T-helper 17 cell (primary cell): ENCODE measurements around the gene RAPGEF6. TPM values are rescaled to one million over a fixed set of nuclear protein-coding genes. Genes with fewer than 3 reads are reported as not detected.
"Not testable (repeated sequence)": the region's sequence is repeated elsewhere in the genome, so short reads cannot be mapped to it uniquely, and the experiment has no call there.

Experiments
- ATAC-seq: fragments of 150-1000 bp; cut with Tn5 transposase; 2 replicates; pipeline ENCODE4 v1.10.0; 2021; ENCODE audit warnings: mild to moderate bottlenecking, moderate library complexity
- DNase-seq, 3 donors: peaks; one replicate each; pipeline versions ENCODE4 v3.0.0 to v3.0.0-alpha.2; 2020 to 2021
- H3K9me3 ChIP-seq: one replicate; pipeline ENCODE4 v1.7.0; 2013; ENCODE audit warnings: low read length, mild to moderate bottlenecking; ENCODE audit not compliant: control insufficient read depth, poor library complexity, severe bottlenecking
- H3K27ac Mint-ChIP-seq: one replicate; pipeline ENCODE4 v1.8.0; 2022; ENCODE audit warnings: mild to moderate bottlenecking, moderate library complexity, mixed read lengths
- H3K27me3 Mint-ChIP-seq: one replicate; pipeline ENCODE4 v1.8.0; 2022; ENCODE audit warnings: mixed read lengths
- H3K36me3 Mint-ChIP-seq: one replicate; pipeline ENCODE4 v1.8.0; 2022; ENCODE audit warnings: low read depth, mixed read lengths
- H3K4me1 Mint-ChIP-seq: one replicate; pipeline ENCODE4 v1.8.0; 2022; ENCODE audit warnings: mild to moderate bottlenecking, mixed read lengths
- H3K4me3 Mint-ChIP-seq: one replicate; pipeline ENCODE4 v1.8.0; 2022; ENCODE audit warnings: mild to moderate bottlenecking, moderate library complexity, mixed read lengths
- total RNA-seq, 4 donors: library from RNA in 2 of 4; stranded (reverse) in 2 of 4; gene quantifications; one replicate each; pipeline ENCODE4 v1.2.3 and lab custom pipeline; 2022 to 2026

Gene RAPGEF6
- total RNA-seq, 2 donors from 2014 or later, result 60.7 to 68.7 TPM

- Mint-ChIP-seq H3K27me3 (no peaks in the 10 kb centered on the region), H3K27ac (peak overlapping the region; percentile 54), H3K36me3 (peaks cover 10% of the 10 kb centered on the region), H3K4me1 (peaks cover 21% of the 10 kb centered on the region), H3K4me3 (peak overlapping the region; percentile 55)
- ATAC-seq, result no peak
- H3K9me3 ChIP-seq, result peaks cover 2% of the 10 kb centered on the region
- DNase-seq, result no peak
Measured at GRCh38 chr5:131400585-131400984, 234.4 kb downstream of the RAPGEF6 start.

- ATAC-seq, H3K27me3 Mint-ChIP-seq, DNase-seq, H3K9me3 ChIP-seq: not testable (repeated sequence)
- Mint-ChIP-seq H3K4me3 (peak overlapping the region; percentile 37), H3K27ac (peak overlapping the region; percentile 96), H3K4me1 (peaks cover 30% of the 10 kb centered on the region), H3K36me3 (peaks cover 15% of the 10 kb centered on the region)
Measured at GRCh38 chr5:131399007-131399406, 236.0 kb downstream of the RAPGEF6 start.

- H3K36me3 Mint-ChIP-seq, result peaks cover 16% of the 10 kb centered on the region
- no peak for DNase-seq
- no peak for ATAC-seq
- peak overlapping the region; percentile 96 for H3K27ac Mint-ChIP-seq
- no peaks in the 10 kb centered on the region for H3K9me3 ChIP-seq
- H3K4me3 Mint-ChIP-seq, result peak overlapping the region; percentile 74
- H3K27me3 Mint-ChIP-seq, result no peaks in the 10 kb centered on the region
- peaks cover 51% of the 10 kb centered on the region for H3K4me1 Mint-ChIP-seq
Measured at GRCh38 chr5:131396630-131397273, 238.3 kb downstream of the RAPGEF6 start.

GRCh38 chr5:131396015-131396414 is 239.0 kb downstream of the RAPGEF6 start:
- Mint-ChIP-seq H3K4me1 (peaks cover 52% of the 10 kb centered on the region), H3K4me3 (peak overlapping the region; percentile 52), H3K36me3 (peaks cover 16% of the 10 kb centered on the region), H3K27ac (peak overlapping the region; percentile 96), H3K27me3 (no peaks in the 10 kb centered on the region)
- no peaks in the 10 kb centered on the region for H3K9me3 ChIP-seq
- ATAC-seq, result no peak
- DNase-seq, result no peak

GRCh38 chr5:131394128-131394527 is 240.9 kb downstream of the RAPGEF6 start:
- Mint-ChIP-seq H3K27me3 (no peaks in the 10 kb centered on the region), H3K27ac (peak overlapping the region; percentile 96), H3K4me3 (peak overlapping the region; percentile 73), H3K36me3 (peaks cover 17% of the 10 kb centered on the region), H3K4me1 (peaks cover 62% of the 10 kb centered on the region)
- ATAC-seq, result peak; percentile 94
- DNase-seq, result peak in 1 of 3 donors; percentile 31
- H3K9me3 ChIP-seq, result no peaks in the 10 kb centered on the region

GRCh38 chr5:131393498-131393968 is 241.5 kb downstream of the RAPGEF6 start:
- ATAC-seq (peak; percentile 3), DNase-seq (no peak)
- Mint-ChIP-seq H3K36me3 (peaks cover 17% of the 10 kb centered on the region), H3K4me1 (peaks cover 66% of the 10 kb centered on the region), H3K4me3 (peak overlapping the region; percentile 73), H3K27me3 (no peaks in the 10 kb centered on the region), H3K27ac (peak overlapping the region; percentile 96)
- H3K9me3 ChIP-seq, result no peaks in the 10 kb centered on the region

- Mint-ChIP-seq H3K4me3 (peak overlapping the region; percentile 73), H3K27me3 (no peaks in the 10 kb centered on the region)
Measured at GRCh38 chr5:131392466-131393095, 242.4 kb downstream of the RAPGEF6 start.

GRCh38 chr5:131389869-131390265 is 245.2 kb downstream of the RAPGEF6 start:
- Mint-ChIP-seq H3K4me3 (peak overlapping the region; percentile 83), H3K36me3 (peaks cover 12% of the 10 kb centered on the region)

More at GRCh38 chr5:131392466-131393095, 242.4 kb downstream of the RAPGEF6 start:
- no peaks in the 10 kb centered on the region for H3K9me3 ChIP-seq
- peaks cover 17% of the 10 kb centered on the region for H3K36me3 Mint-ChIP-seq
- ATAC-seq (peak; percentile 22), DNase-seq (no peak)
- H3K4me1 Mint-ChIP-seq, result peaks cover 64% of the 10 kb centered on the region
- peak overlapping the region; percentile 96 for H3K27ac Mint-ChIP-seq

GRCh38 chr5:131389096-131389868 is 245.7 kb downstream of the RAPGEF6 start:
- peak overlapping the region; percentile 34 for H3K4me3 Mint-ChIP-seq
- ATAC-seq, result no peak
- no peaks in the 10 kb centered on the region for H3K9me3 ChIP-seq
- no peak for DNase-seq
- H3K4me1 Mint-ChIP-seq, result peaks cover 53% of the 10 kb centered on the region
- peaks cover 12% of the 10 kb centered on the region for H3K36me3 Mint-ChIP-seq
- H3K27ac Mint-ChIP-seq, result peak overlapping the region; percentile 96
- no peaks in the 10 kb centered on the region for H3K27me3 Mint-ChIP-seq

More at GRCh38 chr5:131389869-131390265, 245.2 kb downstream of the RAPGEF6 start:
- no peaks in the 10 kb centered on the region for H3K27me3 Mint-ChIP-seq
- no peak for DNase-seq
- no peak for ATAC-seq
- no peaks in the 10 kb centered on the region for H3K9me3 ChIP-seq
- H3K27ac Mint-ChIP-seq, result peak overlapping the region; percentile 96
- H3K4me1 Mint-ChIP-seq, result peaks cover 50% of the 10 kb centered on the region

GRCh38 chr5:131387255-131387654 is 247.8 kb downstream of the RAPGEF6 start:
- Mint-ChIP-seq H3K27me3 (no peaks in the 10 kb centered on the region), H3K4me3 (no peak overlapping the region)
- ATAC-seq, result no peak

GRCh38 chr5:131386779-131387178 is 248.2 kb downstream of the RAPGEF6 start:
- ATAC-seq (no peak), DNase-seq (no peak)
- H3K27ac Mint-ChIP-seq, result peak overlapping the region; percentile 96
- peaks cover 48% of the 10 kb centered on the region for H3K4me1 Mint-ChIP-seq
- no peak overlapping the region for H3K4me3 Mint-ChIP-seq
- no peaks in the 10 kb centered on the region for H3K27me3 Mint-ChIP-seq
- H3K9me3 ChIP-seq, result no peaks in the 10 kb centered on the region
- H3K36me3 Mint-ChIP-seq, result peaks cover 11% of the 10 kb centered on the region

More at GRCh38 chr5:131387255-131387654, 247.8 kb downstream of the RAPGEF6 start:
- peaks cover 49% of the 10 kb centered on the region for H3K4me1 Mint-ChIP-seq
- DNase-seq, result no peak
- H3K27ac Mint-ChIP-seq, result peak overlapping the region; percentile 96
- peaks cover 11% of the 10 kb centered on the region for H3K36me3 Mint-ChIP-seq
- no peaks in the 10 kb centered on the region for H3K9me3 ChIP-seq

- no peaks in the 10 kb centered on the region for H3K9me3 ChIP-seq
- H3K36me3 Mint-ChIP-seq, result peaks cover 11% of the 10 kb centered on the region
- peak overlapping the region; percentile 43 for H3K4me3 Mint-ChIP-seq
- H3K27me3 Mint-ChIP-seq, result no peaks in the 10 kb centered on the region
- peak overlapping the region; percentile 96 for H3K27ac Mint-ChIP-seq
- H3K4me1 Mint-ChIP-seq, result peaks cover 51% of the 10 kb centered on the region
- DNase-seq, result no peak
- ATAC-seq, result no peak
Measured at GRCh38 chr5:131386124-131386523, 248.9 kb downstream of the RAPGEF6 start.

- peaks cover 54% of the 10 kb centered on the region for H3K4me1 Mint-ChIP-seq
- no peaks in the 10 kb centered on the region for H3K27me3 Mint-ChIP-seq
- DNase-seq, result no peak
- H3K4me3 Mint-ChIP-seq, result peak overlapping the region; percentile 56
- H3K36me3 Mint-ChIP-seq, result peaks cover 12% of the 10 kb centered on the region
- no peaks in the 10 kb centered on the region for H3K9me3 ChIP-seq
- ATAC-seq, result no peak
- peak overlapping the region; percentile 96 for H3K27ac Mint-ChIP-seq
Measured at GRCh38 chr5:131384616-131385214, 250.3 kb downstream of the RAPGEF6 start.
